GM21576 (cell line): Measurements from ENCODE around the gene PERCC1.
A peak's percentile ranks its signal among the peaks of the same experiment; 100 is the strongest.

Experiments
- ATAC-seq: cut with Tn5 transposase; IDR thresholded peaks from one replicate; pipeline ENCODE4 v1.9.1; 2021; ENCODE audit warnings: mild to moderate bottlenecking, moderate library complexity; ENCODE audit not compliant: unreplicated experiment

PERCC1 gene

GRCh38 chr16:1408171-1408837 lies 22.6 kb upstream of the PERCC1 start:
- no peak for ATAC-seq

GRCh38 chr16:1412847-1413246 lies 18.0 kb upstream of the PERCC1 start:
- ATAC-seq = no peak

GRCh38 chr16:1413684-1414531 lies 17.0 kb upstream of the PERCC1 start:
- ATAC-seq = peak; percentile 36

- ATAC-seq = peak; percentile 54
These were observed 16.2 kb upstream of the PERCC1 start, which contains the start of gene UNKL for GRCh38 chr16:1414532-1415260. Gene UNKL, minus strand, starts transcription at chr16:1414704. Its CDS starts 13 bp downstream, at chr16:1414691.

- no peak for ATAC-seq
These were observed 14.3 kb upstream of the PERCC1 start for GRCh38 chr16:1416521-1416941.

- ATAC-seq = peak; percentile 6
These were observed 10.8 kb upstream of the PERCC1 start for GRCh38 chr16:1420111-1420539.

- ATAC-seq = no peak
These were observed 8.8 kb upstream of the PERCC1 start for GRCh38 chr16:1422076-1422475.

GRCh38 chr16:1424028-1424427 lies 6.8 kb upstream of the PERCC1 start:
- no peak for ATAC-seq

GRCh38 chr16:1425616-1426370 lies 5.1 kb upstream of the PERCC1 start:
- ATAC-seq = no peak

GRCh38 chr16:1426734-1427471 lies 4.0 kb upstream of the PERCC1 start:
- no peak for ATAC-seq

GRCh38 chr16:1427473-1428461 lies 3.1 kb upstream of the PERCC1 start:
- ATAC-seq = no peak

GRCh38 chr16:1428511-1428910 lies 2.4 kb upstream of the PERCC1 start:
- no peak for ATAC-seq

GRCh38 chr16:1429012-1429411 lies 1.9 kb upstream of the PERCC1 start:
- ATAC-seq = no peak

GRCh38 chr16:1429631-1430030 lies 1.2 kb upstream of the PERCC1 start:
- no peak for ATAC-seq

- ATAC-seq = no peak
These were observed 592 bp upstream of the PERCC1 start for GRCh38 chr16:1430214-1430758.

GRCh38 chr16:1431497-1432270 lies 806 bp downstream of the PERCC1 start:
- no peak for ATAC-seq

GRCh38 chr16:1432388-1433262 lies 1.7 kb downstream of the PERCC1 start:
- no peak for ATAC-seq
